WERI-Rb-1 (cell line): Measurements from ENCODE around the gene DDC.
"Not testable (repeated sequence)": the region's sequence is repeated elsewhere in the genome, so short reads cannot be mapped to it uniquely, and the experiment has no call there.

Source experiments
- DNase-seq: peaks from one replicate; pipeline ENCODE4 v3.0.0-alpha.2; 2020
- H3K27ac ChIP-seq: fragments of 250-450 bp; sonication (Bioruptor Pico); 2 replicates; pipeline ENCODE4 v1.5.1; 2020; ENCODE audit warnings: mild to moderate bottlenecking, moderate library complexity
- H3K27me3 ChIP-seq: fragments of 250-450 bp; sonication (Bioruptor Pico); 2 replicates; pipeline ENCODE4 v1.5.1; 2021; ENCODE audit warnings: mild to moderate bottlenecking, low read depth, moderate library complexity; ENCODE audit not compliant: insufficient read depth, severe bottlenecking
- H3K36me3 ChIP-seq: fragments of 250-450 bp; sonication (Bioruptor Pico); 2 replicates; pipeline ENCODE4 v1.5.1; 2020; ENCODE audit warnings: mild to moderate bottlenecking, moderate library complexity
- H3K4me3 ChIP-seq: 2 replicates; pipeline ENCODE4 v1.5.1; 2011; ENCODE audit warnings: low read depth, mild to moderate bottlenecking, control low read depth, low read length
- H3K9me3 ChIP-seq: fragments of 250-450 bp; sonication (Bioruptor Pico); 2 replicates; pipeline ENCODE4 v1.5.1; 2021; ENCODE audit warnings: mild to moderate bottlenecking, moderate library complexity; ENCODE audit not compliant: severe bottlenecking
- TF ChIP-seq, protein P1 (sequence below): IDR thresholded peaks from 2 replicates; pipeline ENCODE4 v1.5.1; 2011; ENCODE audit warnings: low read depth, mild to moderate bottlenecking, control low read depth, inconsistent platforms, low read length

The DDC gene

GRCh38 chr7:50537417-50537816, 27.8 kb downstream of the DDC start:
- no peaks in the 10 kb centered on the region for H3K27me3 ChIP-seq
- no peak for DNase-seq
- TF ChIP-seq, protein P1, sequence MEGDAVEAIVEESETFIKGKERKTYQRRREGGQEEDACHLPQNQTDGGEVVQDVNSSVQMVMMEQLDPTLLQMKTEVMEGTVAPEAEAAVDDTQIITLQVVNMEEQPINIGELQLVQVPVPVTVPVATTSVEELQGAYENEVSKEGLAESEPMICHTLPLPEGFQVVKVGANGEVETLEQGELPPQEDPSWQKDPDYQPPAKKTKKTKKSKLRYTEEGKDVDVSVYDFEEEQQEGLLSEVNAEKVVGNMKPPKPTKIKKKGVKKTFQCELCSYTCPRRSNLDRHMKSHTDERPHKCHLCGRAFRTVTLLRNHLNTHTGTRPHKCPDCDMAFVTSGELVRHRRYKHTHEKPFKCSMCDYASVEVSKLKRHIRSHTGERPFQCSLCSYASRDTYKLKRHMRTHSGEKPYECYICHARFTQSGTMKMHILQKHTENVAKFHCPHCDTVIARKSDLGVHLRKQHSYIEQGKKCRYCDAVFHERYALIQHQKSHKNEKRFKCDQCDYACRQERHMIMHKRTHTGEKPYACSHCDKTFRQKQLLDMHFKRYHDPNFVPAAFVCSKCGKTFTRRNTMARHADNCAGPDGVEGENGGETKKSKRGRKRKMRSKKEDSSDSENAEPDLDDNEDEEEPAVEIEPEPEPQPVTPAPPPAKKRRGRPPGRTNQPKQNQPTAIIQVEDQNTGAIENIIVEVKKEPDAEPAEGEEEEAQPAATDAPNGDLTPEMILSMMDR, result no peak
- H3K27ac ChIP-seq, result no peak overlapping the region
- no peak overlapping the region for H3K4me3 ChIP-seq
- H3K9me3 ChIP-seq, result no peaks in the 10 kb centered on the region
- no peaks in the 10 kb centered on the region for H3K36me3 ChIP-seq

GRCh38 chr7:50535291-50535711, 29.9 kb downstream of the DDC start:
- DNase-seq, H3K9me3 ChIP-seq, H3K27me3 ChIP-seq, H3K27ac ChIP-seq, H3K36me3 ChIP-seq, H3K4me3 ChIP-seq: not testable (repeated sequence)

- TF ChIP-seq, protein P1, result peak; percentile 48
- H3K4me3 ChIP-seq, result no peak overlapping the region
- no peaks in the 10 kb centered on the region for H3K27me3 ChIP-seq
- H3K36me3 ChIP-seq, result no peaks in the 10 kb centered on the region
- no peak for DNase-seq
- 0 out of 2 replicates have a peak overlapping the region, but pooled peaks have one; percentile 6 for H3K27ac ChIP-seq
- H3K9me3 ChIP-seq, result no peaks in the 10 kb centered on the region
Observed at GRCh38 chr7:50534690-50535290, 30.4 kb downstream of the DDC start.

GRCh38 chr7:50533866-50534265, 31.3 kb downstream of the DDC start:
- Histone ChIP-seq H3K9me3 (no peaks in the 10 kb centered on the region), H3K36me3 (no peaks in the 10 kb centered on the region), H3K27ac (no peak overlapping the region), H3K4me3 (no peak overlapping the region), H3K27me3 (no peaks in the 10 kb centered on the region)
- TF ChIP-seq, protein P1, result no peak
- DNase-seq, result no peak

DNA sequence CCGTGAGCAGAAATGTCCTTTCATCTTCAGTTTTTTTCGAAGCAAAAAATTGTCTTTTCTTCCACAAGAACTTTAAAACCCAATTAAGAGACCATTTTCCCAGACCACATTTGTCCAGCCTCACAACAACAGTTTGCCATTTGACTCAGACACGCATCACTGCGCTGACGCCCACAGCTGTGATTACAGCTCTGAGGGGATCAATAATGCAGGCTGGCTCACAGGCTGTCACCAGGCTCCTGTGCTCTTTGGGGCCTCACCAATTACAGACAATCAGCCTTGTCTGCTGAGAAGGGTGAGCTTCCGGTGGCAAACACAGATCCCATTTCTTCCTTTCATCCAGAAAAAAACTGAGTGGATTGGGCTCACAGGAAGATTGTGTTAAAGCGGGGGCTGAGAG, 33.3 kb downstream of the DDC start:
- H3K36me3 ChIP-seq, result no peaks in the 10 kb centered on the region
- H3K9me3 ChIP-seq, result no peaks in the 10 kb centered on the region
- TF ChIP-seq, protein P1, result no peak
- DNase-seq, result peak; percentile 85
- H3K4me3 ChIP-seq, result peak overlapping the region; percentile 26
- peak overlapping the region; percentile 88 for H3K27ac ChIP-seq
- H3K27me3 ChIP-seq, result no peaks in the 10 kb centered on the region

DNA sequence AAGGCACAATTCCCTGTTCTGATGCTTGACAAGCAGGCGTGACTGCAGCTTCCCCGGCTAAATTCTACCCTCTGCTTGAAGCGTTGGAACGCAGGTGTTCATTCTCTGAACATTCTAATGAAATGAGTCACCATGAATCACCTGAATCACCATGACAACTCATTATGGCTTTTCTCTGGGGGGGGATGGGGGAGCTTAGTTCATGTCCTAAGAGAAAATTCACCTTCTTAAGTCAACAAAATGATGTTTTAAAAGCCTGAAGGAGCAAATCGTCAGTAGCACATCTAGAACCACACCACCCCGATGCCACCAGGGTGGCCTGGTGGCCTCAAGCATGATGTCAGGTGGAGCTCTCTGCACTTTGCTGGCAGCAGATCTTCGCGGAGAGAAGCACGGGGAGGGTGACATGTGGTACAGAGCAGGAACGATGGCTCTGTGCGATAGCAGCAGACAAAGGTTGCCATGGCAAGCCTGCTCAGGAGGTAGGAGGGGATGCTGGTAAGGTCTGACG, 33.7 kb downstream of the DDC start:
- TF ChIP-seq, protein P1, result no peak
- Histone ChIP-seq H3K9me3 (no peaks in the 10 kb centered on the region), H3K27me3 (no peaks in the 10 kb centered on the region), H3K27ac (peak overlapping the region; percentile 88), H3K4me3 (peak overlapping the region; percentile 26), H3K36me3 (no peaks in the 10 kb centered on the region)
- DNase-seq, result peak; percentile 62
